Adrenal gland (tissue), 12 donors: Measurements from ENCODE around the gene WDTC1. TPM values are rescaled to one million over a fixed set of nuclear protein-coding genes. Genes with fewer than 3 reads are reported as not detected.

Experiments used
- DNase-seq, 7 donors: peaks; one replicate each; pipeline ENCODE4 v3.0.0-alpha.2; 2019 to 2020
- H3K27ac ChIP-seq, 5 donors: fragments of 200-600 bp; sonication (generic) in 4 of 5; 1 replicate in 3 of 5; 2 replicates in 2 of 5; pipeline versions ENCODE4 v1.5.1 to v1.8.0; 2016 to 2020; ENCODE audit warnings: mild to moderate bottlenecking in 1 of 5
- H3K27me3 ChIP-seq: fragments of 200-600 bp; 2 replicates; pipeline ENCODE4 v1.8.0; 2021
- H3K36me3 ChIP-seq, 2 donors: fragments of 200-600 bp; replicated peaks in 1 of 2; 1 replicate in 1 of 2; 2 replicates in 1 of 2; pipeline versions ENCODE4 v1.5.1 to v1.8.0; 2018 to 2022
- H3K4me1 ChIP-seq, 2 donors: fragments of 200-600 bp; replicated peaks in 1 of 2; 1 replicate in 1 of 2; 2 replicates in 1 of 2; pipeline versions ENCODE4 v1.5.1 to v1.8.0; 2018 to 2021
- H3K4me3 ChIP-seq, 4 donors: fragments of 200-600 bp; sonication (generic) in 3 of 4; one replicate each; pipeline ENCODE4 v1.5.1; 2016 to 2018
- H3K9me3 ChIP-seq, 3 donors: fragments of 200-600 bp; sonication (generic) in 1 of 3; replicated peaks in 1 of 3; 1 replicate in 2 of 3; 2 replicates in 1 of 3; pipeline versions ENCODE4 v1.5.1 to v1.8.0; 2016 to 2021
- CTCF ChIP-seq, 6 experiments: fragments of 450-650 bp in 4 of 6; fragments of 200-600 bp in 2 of 6; sonication (generic) in 1 of 6; IDR thresholded peaks; 1 replicate in 5 of 6; 2 replicates in 1 of 6; pipeline versions ENCODE4 v1.5.1 to v1.8.0; 2016 to 2021; ENCODE audit warnings: antibody characterized with exemption in 6 of 6, mild to moderate bottlenecking in 2 of 6, moderate library complexity in 1 of 6
- POLR2A ChIP-seq, 2 donors: fragments of 450-650 bp; IDR thresholded peaks; one replicate each; pipeline ENCODE4 v1.6.1; 2017; ENCODE audit warnings: antibody characterized with exemption in 2 of 2, mild to moderate bottlenecking in 2 of 2, moderate library complexity in 1 of 2
- WGBS, 4 donors: extraction: QIAGEN DNeasy Blood & Tissue Kit in 2 of 4; methylation state at CpG; one replicate each; pipeline versions ENCODE4 v1.1.5 to v1.1.7; 2013 to 2017; 5-methylcytosine and 5-hydroxymethylcytosine counted together
- intact Hi-C, 2 donors: fragments of 100-400 bp; cut with DNase I; formaldehyde crosslinking; loops; one replicate each; pipeline versions ENCODE4 v1.14.1 to v1.15.0; 2022 to 2023
- polyA plus RNA-seq, 3 donors: library from polyadenylated mRNA; stranded (reverse); fragments of 200-250 nt in 2 of 3; fragments of 350-450 nt in 1 of 3; fragmentation: Illumina TruSeq in 1 of 3; extraction: RNeasy Lipid Tissue Mini Kit (QIAGEN cat#74804) in 1 of 3; gene quantifications; one replicate each; pipeline ENCODE4 v1.2.3, GENCODE V29; 2013 to 2014
- total RNA-seq, 9 donors: library from RNA; depleted of rRNA in 4 of 9; stranded (reverse); fragments of >200 nt in 4 of 9; fragments of 120-200 nt in 1 of 9; fragmentation: NEBNext Ultra II Directional in 1 of 9; extraction: Animal tissue kit (Norgen Biotek cat#: 25700) in 1 of 9; gene quantifications; one replicate each; pipeline versions ENCODE4 v1.1.0 to v1.2.4, GENCODE V29; 2013 to 2023
- donor health status: healthy with polysubstance abuse.
- donor health status: Bipolar disorder and iron deficiency.
- donor health status: DM: yes; HTN: yes; CAD: no.
- donor health status: DM: no; HTN: no; CAD: no.
- donor health status: DM: no; HTN: no; CAD: no.
- donor health status: DM: yes; HTN: yes; CAD: no.

WDTC1 gene
- total and polyA plus RNA-seq, 12 donors, result 14.7 to 66.6 (median 48.1) TPM

DNA sequence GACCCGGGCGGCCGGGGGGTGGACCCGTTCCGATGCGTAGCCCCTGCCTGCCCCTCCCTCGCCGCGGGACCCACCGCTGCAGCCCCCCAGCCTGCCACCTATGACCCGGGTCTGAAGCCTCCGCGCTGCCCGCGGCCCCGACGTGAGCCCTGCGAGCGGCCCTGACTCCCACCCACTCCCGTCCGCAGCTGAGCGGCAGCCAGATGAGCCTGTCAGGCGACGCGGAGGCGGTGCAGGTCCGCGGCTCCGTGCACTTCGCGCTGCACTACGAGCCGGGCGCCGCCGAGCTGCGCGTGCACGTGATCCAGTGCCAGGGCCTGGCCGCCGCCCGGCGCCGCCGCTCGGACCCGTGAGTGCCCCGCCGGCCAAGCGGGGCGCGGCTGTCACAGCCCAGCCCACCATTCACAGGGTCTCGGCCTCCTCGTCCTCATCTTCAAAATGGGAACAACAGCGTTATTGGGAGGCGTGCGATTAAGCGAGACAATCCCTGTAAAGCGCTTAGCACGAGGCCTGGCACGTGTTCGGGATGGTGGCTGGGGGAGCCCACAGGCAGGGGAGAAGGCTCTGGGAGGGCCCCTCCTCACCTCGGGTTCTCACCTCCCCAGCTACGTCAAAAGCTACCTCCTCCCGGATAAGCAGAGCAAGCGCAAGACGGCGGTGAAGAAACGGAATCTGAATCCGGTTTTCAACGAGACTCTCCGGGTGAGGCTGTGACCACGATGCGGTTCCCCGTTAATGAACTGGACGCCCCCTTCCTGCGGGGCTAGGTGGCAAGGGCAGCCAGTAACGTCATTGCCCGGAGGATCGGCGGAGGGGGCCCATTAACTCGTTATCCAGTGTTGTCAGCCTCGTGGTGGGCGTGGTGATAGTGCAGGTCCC is 115.6 kb downstream of the WDTC1 start:
- peak overlapping the region in 1 of 4 donors; percentile 46 for H3K4me3 ChIP-seq

GRCh38 chr1:27350663-27351540 is 116.5 kb downstream of the WDTC1 start:
- intact Hi-C loops, result loop anchor here in 1 of 2 donors (10.0 kb wide), 1 partner anchor 46 kb away; no protein-coding TSS in a partner anchor

More for the DNA sequence above, 115.6 kb downstream of the WDTC1 start:
- Histone ChIP-seq H3K9me3 (no peaks in the 10 kb centered on the region), H3K27ac (no peak overlapping the region), H3K27me3 (peaks cover 4% of the 10 kb centered on the region), H3K4me1 (peaks cover 0 to 12% of the 10 kb centered on the region in 2 donors), H3K36me3 (peaks cover 0 to 12% of the 10 kb centered on the region in 2 donors)
- intact Hi-C loops, result loop anchor here in 1 of 2 donors (10.0 kb wide), 1 partner anchor 45 kb away; no protein-coding TSS in a partner anchor
- TF ChIP-seq CTCF (IDR thresholded peaks at IDR 0.05), result no peak
- no peak for TF ChIP-seq POLR2A (IDR thresholded peaks at IDR 0.05)
- peak in 6 of 7 donors; percentile 56 to 78 (median 64) for DNase-seq
- whole genome bisulfite sequencing, 4 donors, result 20 to 42% (median 27%) methylated on average over 18 to 84 of the region's 84 CpGs

GRCh38 chr1:27351541-27352107 is 117.2 kb downstream of the WDTC1 start:
- H3K27me3 ChIP-seq, result peaks cover 4% of the 10 kb centered on the region
- 63 to 83% (median 68%) methylated on average over 3 to 8 of the region's 8 CpGs for WGBS, 4 donors
- no peak overlapping the region for H3K4me3 ChIP-seq
- no peak overlapping the region for H3K27ac ChIP-seq
- H3K9me3 ChIP-seq, result no peaks in the 10 kb centered on the region
- DNase-seq, result no peak
- intact Hi-C loops, result loop anchor here in 1 of 2 donors (10.0 kb wide), 1 partner anchor 47 kb away; no protein-coding TSS in a partner anchor
- TF ChIP-seq CTCF (IDR thresholded peaks at IDR 0.05) (no peak), POLR2A (IDR thresholded peaks at IDR 0.05) (no peak)
- H3K36me3 ChIP-seq, result peaks cover 0 to 28% of the 10 kb centered on the region in 2 donors
- peaks cover 0 to 12% of the 10 kb centered on the region in 2 donors for H3K4me1 ChIP-seq

More at GRCh38 chr1:27350663-27351540, 116.5 kb downstream of the WDTC1 start:
- Histone ChIP-seq H3K27me3 (peaks cover 4% of the 10 kb centered on the region), H3K4me3 (no peak overlapping the region), H3K36me3 (peaks cover 0 to 21% of the 10 kb centered on the region in 2 donors), H3K9me3 (no peaks in the 10 kb centered on the region), H3K4me1 (peaks cover 0 to 12% of the 10 kb centered on the region in 2 donors), H3K27ac (no peak overlapping the region)
- whole genome bisulfite sequencing, 4 donors, result 42 to 63% (median 50%) methylated on average over 35 to 62 of the region's 62 CpGs
- no peak for TF ChIP-seq POLR2A (IDR thresholded peaks at IDR 0.05)
- TF ChIP-seq CTCF (IDR thresholded peaks at IDR 0.05), result no peak
- peak in 1 of 7 donors; percentile 9 for DNase-seq
